Measurements from ENCODE around the gene COMMD6. TPM values are rescaled to one million over a fixed set of nuclear protein-coding genes. Genes with fewer than 3 reads are reported as not detected.

The COMMD6 gene
- total and polyA plus RNA-seq, 10 donors = 83.6 to 334 (median 152) TPM

DNA sequence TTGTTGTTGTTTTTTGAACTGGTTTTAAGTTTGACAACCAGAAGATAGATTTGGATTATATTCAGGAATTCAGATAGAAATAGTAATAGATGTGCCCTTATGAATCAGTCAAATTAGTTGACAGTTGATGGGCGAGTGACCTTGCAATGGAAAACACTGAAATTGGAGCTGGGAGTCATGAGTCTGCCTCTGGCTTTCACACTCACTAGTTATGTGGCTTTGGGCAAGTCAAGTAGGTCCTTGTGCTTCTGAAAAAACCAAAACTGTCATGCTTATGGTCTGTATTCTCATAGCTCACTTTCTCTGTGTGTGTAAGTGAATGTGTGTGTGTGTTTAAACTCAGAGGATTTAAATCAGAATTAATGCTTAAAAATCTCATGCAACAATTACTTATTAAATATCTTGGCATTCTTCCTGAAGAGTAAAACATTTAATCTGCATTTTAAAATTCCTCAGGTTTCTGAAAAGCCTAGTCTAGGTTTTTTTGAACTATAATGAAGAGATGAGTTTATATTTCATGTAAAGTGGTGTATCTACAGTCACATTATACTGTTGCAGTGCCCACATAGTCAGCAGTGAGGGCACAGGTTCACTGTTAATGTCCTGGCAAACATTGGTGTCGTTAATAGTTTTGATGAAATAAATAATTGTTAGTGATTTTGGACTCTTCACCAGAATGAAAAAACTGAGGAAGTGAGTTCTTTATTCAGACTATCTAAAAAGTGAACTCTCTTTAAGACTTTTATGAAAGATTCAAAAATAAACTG is 44.4 kb upstream of the COMMD6 start:
- TF ChIP-seq POLR2AphosphoS5 (IDR thresholded peaks at IDR 0.05) (no peak), POLR2A (IDR thresholded peaks at IDR 0.05) (no peak)
- TF ChIP-seq, protein P1, sequence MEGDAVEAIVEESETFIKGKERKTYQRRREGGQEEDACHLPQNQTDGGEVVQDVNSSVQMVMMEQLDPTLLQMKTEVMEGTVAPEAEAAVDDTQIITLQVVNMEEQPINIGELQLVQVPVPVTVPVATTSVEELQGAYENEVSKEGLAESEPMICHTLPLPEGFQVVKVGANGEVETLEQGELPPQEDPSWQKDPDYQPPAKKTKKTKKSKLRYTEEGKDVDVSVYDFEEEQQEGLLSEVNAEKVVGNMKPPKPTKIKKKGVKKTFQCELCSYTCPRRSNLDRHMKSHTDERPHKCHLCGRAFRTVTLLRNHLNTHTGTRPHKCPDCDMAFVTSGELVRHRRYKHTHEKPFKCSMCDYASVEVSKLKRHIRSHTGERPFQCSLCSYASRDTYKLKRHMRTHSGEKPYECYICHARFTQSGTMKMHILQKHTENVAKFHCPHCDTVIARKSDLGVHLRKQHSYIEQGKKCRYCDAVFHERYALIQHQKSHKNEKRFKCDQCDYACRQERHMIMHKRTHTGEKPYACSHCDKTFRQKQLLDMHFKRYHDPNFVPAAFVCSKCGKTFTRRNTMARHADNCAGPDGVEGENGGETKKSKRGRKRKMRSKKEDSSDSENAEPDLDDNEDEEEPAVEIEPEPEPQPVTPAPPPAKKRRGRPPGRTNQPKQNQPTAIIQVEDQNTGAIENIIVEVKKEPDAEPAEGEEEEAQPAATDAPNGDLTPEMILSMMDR (IDR thresholded peaks at IDR 0.05 in 8 of 11, conservative IDR thresholded peaks at IDR 0.05 in 3 of 11) = no peak
- H3K27me3 ChIP-seq (replicated peaks in 1 of 7) = no peaks in the 10 kb centered on the region
- no peak overlapping the region for H3K4me3 ChIP-seq
- peaks cover 0 to 5% (median 0%) of the 10 kb centered on the region in 6 donors for H3K4me1 ChIP-seq
- no peak overlapping the region for H3K27ac ChIP-seq
- peaks cover 0 to 18% (median 12%) of the 10 kb centered on the region in 8 donors for H3K9me3 ChIP-seq
- WGBS, 5 donors = 90 to 95% (median 93%) methylated on average over 2 of the region's 2 CpGs
- DNase-seq = no peak
- H3K36me3 ChIP-seq = peaks cover 0 to 36% (median 5%) of the 10 kb centered on the region in 6 donors
- intact Hi-C loops (cut with DNase I; ENCODE audit: low total_unique reads) = no loop called here

DNA sequence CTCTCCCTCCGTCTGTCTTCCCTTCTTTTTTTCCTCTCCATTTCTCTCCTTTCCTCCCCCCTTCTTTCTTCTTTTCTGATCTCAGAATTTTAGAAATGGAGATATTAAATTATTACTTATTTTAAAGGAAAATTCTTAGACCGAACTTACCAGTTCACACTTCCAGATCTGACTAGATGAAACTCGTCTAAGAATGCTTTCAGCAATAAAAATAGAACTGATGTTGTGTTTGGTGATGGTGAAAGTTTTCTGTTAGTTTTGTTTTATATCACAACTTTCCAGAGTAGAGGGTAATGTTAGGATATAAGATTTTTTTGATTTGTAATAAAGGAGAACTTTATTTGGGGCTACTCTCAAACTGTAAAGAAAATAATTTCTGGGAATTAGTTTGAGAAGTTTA is 41.9 kb upstream of the COMMD6 start:
- H3K4me3 ChIP-seq = no peak overlapping the region
- no peaks in the 10 kb centered on the region for H3K27me3 ChIP-seq (replicated peaks in 1 of 7)
- intact Hi-C loops (cut with DNase I; ENCODE audit: low total_unique reads) = no loop called here
- H3K4me1 ChIP-seq = peaks cover 0 to 5% (median 0%) of the 10 kb centered on the region in 6 donors
- H3K9me3 ChIP-seq = peaks cover 0 to 13% (median 6%) of the 10 kb centered on the region in 8 donors
- no peak overlapping the region for H3K27ac ChIP-seq
- DNase-seq = no peak
- 78 to 79% (median 79%) methylated on average over 3 of the region's 3 CpGs for WGBS, 5 donors
- peaks cover 0 to 53% (median 9%) of the 10 kb centered on the region in 6 donors for H3K36me3 ChIP-seq
- no peak for TF ChIP-seq POLR2A (IDR thresholded peaks at IDR 0.05)
- TF ChIP-seq, protein P1 (IDR thresholded peaks at IDR 0.05 in 8 of 11, conservative IDR thresholded peaks at IDR 0.05 in 3 of 11) = no peak
- TF ChIP-seq POLR2AphosphoS5 (IDR thresholded peaks at IDR 0.05) = no peak

DNA sequence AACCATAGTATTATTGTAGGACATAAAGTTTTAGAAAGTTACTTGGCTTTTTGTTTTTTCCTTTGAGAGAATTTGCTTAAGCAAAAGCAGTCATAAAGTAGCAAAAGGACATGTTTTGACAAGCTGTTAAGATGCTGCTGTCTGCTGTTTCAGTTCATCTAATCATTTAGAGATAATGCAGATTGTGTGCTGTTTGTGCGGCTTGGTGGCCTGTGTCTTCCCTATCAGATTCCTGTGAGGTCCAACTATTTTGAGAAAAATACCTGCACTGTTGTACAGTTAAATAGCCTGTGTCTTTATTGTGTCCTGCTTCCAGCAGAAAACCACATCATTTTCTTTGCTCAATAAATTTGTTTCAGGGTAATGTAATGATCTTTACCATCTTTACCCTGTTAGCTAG is 31.9 kb upstream of the COMMD6 start:
- Histone ChIP-seq H3K4me1 (no peaks in the 10 kb centered on the region), H3K27ac (no peak overlapping the region), H3K36me3 (peaks cover 3 to 90% (median 41%) of the 10 kb centered on the region in 6 donors), H3K27me3 (replicated peaks in 1 of 7) (no peaks in the 10 kb centered on the region), H3K4me3 (no peak overlapping the region), H3K9me3 (no peaks in the 10 kb centered on the region)
- WGBS, 5 donors = 90 to 97% (median 93%) methylated on average over 1 of the region's 1 CpG
- intact Hi-C loops (cut with DNase I; ENCODE audit: low total_unique reads) = no loop called here
- DNase-seq = no peak
- no peak for TF ChIP-seq POLR2A (IDR thresholded peaks at IDR 0.05)
- TF ChIP-seq POLR2AphosphoS5 (IDR thresholded peaks at IDR 0.05) = no peak
- TF ChIP-seq, protein P1 (IDR thresholded peaks at IDR 0.05 in 8 of 11, conservative IDR thresholded peaks at IDR 0.05 in 3 of 11) = no peak

DNA sequence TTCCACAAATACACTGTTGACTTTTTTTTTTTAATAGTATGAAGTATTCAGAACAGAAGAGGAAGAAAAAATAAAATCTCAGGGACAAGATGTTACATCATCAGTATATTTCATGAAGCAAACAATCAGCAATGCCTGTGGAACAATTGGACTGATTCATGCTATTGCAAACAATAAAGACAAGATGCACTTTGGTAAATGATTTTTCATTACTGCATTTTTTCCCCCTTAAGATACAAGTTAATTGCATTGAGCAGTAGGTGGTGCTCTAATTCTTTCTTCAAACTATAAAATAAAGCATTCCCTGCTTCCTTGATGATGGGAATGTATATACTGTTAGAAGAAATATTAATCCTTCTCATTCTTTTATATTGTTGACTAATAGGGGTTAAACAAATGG is 29.0 kb upstream of the COMMD6 start:
- DNase-seq = no peak
- TF ChIP-seq POLR2AphosphoS5 (IDR thresholded peaks at IDR 0.05) (no peak), POLR2A (IDR thresholded peaks at IDR 0.05) (no peak)
- TF ChIP-seq, protein P1 (IDR thresholded peaks at IDR 0.05 in 8 of 11, conservative IDR thresholded peaks at IDR 0.05 in 3 of 11) = no peak
- Histone ChIP-seq H3K27ac (no peak overlapping the region), H3K27me3 (replicated peaks in 1 of 7) (no peaks in the 10 kb centered on the region), H3K4me3 (no peak overlapping the region), H3K4me1 (no peaks in the 10 kb centered on the region), H3K36me3 (peaks cover 3 to 90% (median 36%) of the 10 kb centered on the region in 6 donors), H3K9me3 (no peaks in the 10 kb centered on the region)
- intact Hi-C loops (cut with DNase I; ENCODE audit: low total_unique reads) = no loop called here
